Lower leg skin (tissue), 4 donors: ENCODE measurements around the gene POU5F1. TPM values are rescaled to one million over a fixed set of nuclear protein-coding genes. Genes with fewer than 3 reads are reported as not detected.
"Not testable (repeated sequence)": the region's sequence is repeated elsewhere in the genome, so short reads cannot be mapped to it uniquely, and the experiment has no call there.

Source experiments
- DNase-seq, 2 donors: peaks; one replicate each; pipeline ENCODE4 v3.0.0-alpha.2; 2019; ENCODE audit warnings: low spot score in 2 of 2
- H3K4me3 ChIP-seq: fragments of 200-600 bp; sonication (generic); 2 replicates; pipeline ENCODE4 v1.5.1; 2017; ENCODE audit warnings: mild to moderate bottlenecking, low read depth; ENCODE audit not compliant: poor library complexity, severe bottlenecking
- CTCF ChIP-seq, 3 donors: fragments of 450-650 bp; IDR thresholded peaks; one replicate each; pipeline ENCODE4 v1.5.1; 2016; ENCODE audit warnings: antibody characterized with exemption in 3 of 3, mild to moderate bottlenecking in 3 of 3, moderate library complexity in 2 of 3
- POLR2A ChIP-seq, 2 donors: fragments of 450-650 bp; IDR thresholded peaks; one replicate each; pipeline ENCODE4 v1.6.1; 2016 to 2017; ENCODE audit warnings: antibody characterized with exemption in 2 of 2, mild to moderate bottlenecking in 1 of 2, moderate library complexity in 1 of 2
- WGBS, 2 donors: methylation state at CpG; one replicate each; pipeline ENCODE4 v1.1.5; 2018; 5-methylcytosine and 5-hydroxymethylcytosine counted together
- intact Hi-C: fragments of 100-400 bp; cut with DNase I; formaldehyde crosslinking; loops from one replicate; pipeline ENCODE4 v1.15.0; 2023; ENCODE audit warnings: low total_unique reads
- total RNA-seq, 4 donors: library from RNA; depleted of rRNA; stranded (reverse); fragments of >200 nt; gene quantifications; one replicate each; pipeline ENCODE4 v1.1.0, GENCODE V29; 2016

Gene POU5F1
- total RNA-seq, 4 donors from 2014 or later = 0.47 to 5.2 (median 3.3) TPM

- intact Hi-C loops = no loop called here
- no peak for DNase-seq
- WGBS, 2 donors = 60 to 65% methylated on average over 3 of the region's 3 CpGs
- no peak overlapping the region for H3K4me3 ChIP-seq
- TF ChIP-seq POLR2A (IDR thresholded peaks at IDR 0.05) (no peak), CTCF (IDR thresholded peaks at IDR 0.05) (no peak)
Measured at GRCh38 chr6:31173406-31173805, 2.9 kb upstream of the POU5F1 start.

GRCh38 chr6:31172973-31173384 is 2.5 kb upstream of the POU5F1 start:
- TF ChIP-seq CTCF (IDR thresholded peaks at IDR 0.05) (no peak), POLR2A (IDR thresholded peaks at IDR 0.05) (no peak)
- no peak for DNase-seq
- no peak overlapping the region for H3K4me3 ChIP-seq
- intact Hi-C loops = no loop called here
- WGBS, 2 donors = 70 to 78% methylated on average over 5 of the region's 5 CpGs

GRCh38 chr6:31171931-31172905 is 1.7 kb upstream of the POU5F1 start:
- no peak for DNase-seq
- TF ChIP-seq CTCF (IDR thresholded peaks at IDR 0.05) = no peak
- TF ChIP-seq POLR2A (IDR thresholded peaks at IDR 0.05) = no peak
- H3K4me3 ChIP-seq = no peak overlapping the region
- intact Hi-C loops = no loop called here
- WGBS, 2 donors = 63 to 64% methylated on average over 15 to 16 of the region's 16 CpGs

GRCh38 chr6:31170987-31171671 is 647 bp upstream of the POU5F1 start:
- DNase-seq = no peak
- no peak overlapping the region for H3K4me3 ChIP-seq
- intact Hi-C loops = no loop called here
- 81 to 85% methylated on average over 10 of the region's 10 CpGs for WGBS, 2 donors
- no peak for TF ChIP-seq CTCF (IDR thresholded peaks at IDR 0.05)
- TF ChIP-seq POLR2A (IDR thresholded peaks at IDR 0.05) = no peak

GRCh38 chr6:31169858-31170599 is 453 bp downstream of the POU5F1 start:
- H3K4me3 ChIP-seq, intact Hi-C loops, DNase-seq: not testable (repeated sequence)
- WGBS, 2 donors = 53 to 70% methylated on average over 21 of the region's 23 CpGs
